OCI-LY3 (cell line): Measurements from ENCODE around the gene SSRP1.

ENCODE experiments used
- CTCF ChIP-seq: fragments of 200-600, 300-600 bp; sonication (generic); IDR thresholded peaks from 2 replicates; pipeline ENCODE4 v1.5.1; 2014; ENCODE audit warnings: antibody characterized with exemption, low read length, low read depth
- EZH2phosphoT487 ChIP-seq: fragments of 200-600 bp; shearing (Covaris generic); IDR thresholded peaks from 2 replicates; pipeline ENCODE4 v1.6.1; 2018; ENCODE audit warnings: antibody characterized with exemption, mixed run types, low read depth

GRCh38 chr11:57288771-57289579 lies 46.7 kb downstream of the SSRP1 start:
- TF ChIP-seq CTCF, result no peak
- TF ChIP-seq EZH2phosphoT487, result no peak
